ENCODE results near the gene COQ8A. TPM values are rescaled to one million over a fixed set of nuclear protein-coding genes. Genes with fewer than 3 reads are reported as not detected.

The COQ8A gene
- total RNA-seq, 3 donors from 2014 or later, result 25.4 to 31.3 (median 31.0) TPM

DNA sequence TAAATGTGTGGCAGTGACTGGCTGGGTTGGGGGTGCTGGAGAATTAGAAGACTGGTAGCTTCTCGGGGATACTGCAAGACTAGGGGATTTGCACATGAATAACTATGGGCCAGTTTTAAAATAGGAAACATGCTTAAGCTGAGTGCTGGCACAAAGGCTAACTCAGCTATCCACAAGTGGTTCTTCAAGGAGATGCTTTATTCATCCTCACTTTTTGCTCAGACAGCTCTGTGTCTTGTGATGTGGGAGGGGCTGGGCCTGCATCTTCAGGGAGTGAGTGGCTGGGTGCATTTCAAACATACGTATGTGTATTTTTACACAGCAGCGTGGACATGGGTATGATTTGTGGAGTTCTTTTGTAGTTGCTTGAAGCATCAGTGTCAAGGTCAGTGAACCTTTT, 2.3 kb downstream of the COQ8A start:
- ATAC-seq (no peak), DNase-seq (no peak)
- peaks cover 4% of the 10 kb centered on the region for H3K36me3 Mint-ChIP-seq (ENCODE audit: insufficient read depth)
- no peaks in the 10 kb centered on the region for H3K27me3 Mint-ChIP-seq (ENCODE audit: low read depth)
- H3K4me3 Mint-ChIP-seq, result no peak overlapping the region
- no peaks in the 10 kb centered on the region for H3K9me3 Mint-ChIP-seq
- peaks cover 57% of the 10 kb centered on the region for H3K4me1 Mint-ChIP-seq (ENCODE audit: low read depth)

DNA sequence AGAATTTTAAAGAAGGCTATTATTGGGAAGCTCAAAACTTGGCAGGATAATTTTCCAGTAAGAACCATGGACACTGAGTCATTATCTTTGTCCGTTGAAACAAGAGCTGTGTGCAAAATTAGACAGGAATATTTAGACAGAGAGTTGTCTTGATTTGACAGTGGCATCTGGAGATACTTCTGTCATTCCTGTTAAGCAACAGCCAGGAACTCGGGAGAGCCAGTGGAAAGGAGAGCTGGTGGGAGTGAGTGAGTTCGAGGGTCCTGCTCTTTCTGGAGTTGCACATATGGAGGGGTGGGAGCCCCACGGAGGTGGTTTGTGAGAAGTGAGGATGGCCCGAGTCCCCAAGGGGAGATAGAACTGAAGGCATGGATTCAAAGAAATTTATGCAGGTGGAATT, 3.1 kb downstream of the COQ8A start:
- H3K9me3 Mint-ChIP-seq, result peaks cover 2% of the 10 kb centered on the region
- H3K36me3 Mint-ChIP-seq (ENCODE audit: insufficient read depth), result peaks cover 4% of the 10 kb centered on the region
- no peaks in the 10 kb centered on the region for H3K27me3 Mint-ChIP-seq (ENCODE audit: low read depth)
- DNase-seq (no peak), ATAC-seq (no peak)
- H3K4me1 Mint-ChIP-seq (ENCODE audit: low read depth), result peaks cover 56% of the 10 kb centered on the region
- H3K4me3 Mint-ChIP-seq, result no peak overlapping the region

DNA sequence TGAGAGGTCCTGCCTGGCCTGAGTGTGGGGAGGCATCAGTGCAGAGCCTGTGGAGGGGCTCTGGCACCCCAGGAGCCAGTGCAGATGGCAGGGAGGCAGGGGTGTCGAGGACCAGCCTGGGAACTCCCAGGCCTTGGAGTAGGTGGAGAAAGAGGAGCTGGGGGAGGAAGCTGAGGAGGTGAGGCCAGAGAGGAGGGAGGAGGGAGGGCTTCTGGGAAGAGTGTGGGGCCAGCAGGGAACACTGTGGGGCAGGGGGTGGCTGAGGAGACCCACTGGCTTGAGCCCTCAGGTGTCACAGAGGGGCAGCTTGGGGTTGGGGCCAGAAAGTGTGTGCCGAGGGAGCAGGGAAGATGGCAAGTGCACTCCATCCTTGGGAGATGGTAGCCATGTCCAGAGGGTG, 3.8 kb downstream of the COQ8A start:
- ATAC-seq (no peak), DNase-seq (no peak)
- Mint-ChIP-seq H3K27me3 (ENCODE audit: low read depth) (no peaks in the 10 kb centered on the region), H3K9me3 (peaks cover 4% of the 10 kb centered on the region), H3K4me1 (ENCODE audit: low read depth) (peaks cover 53% of the 10 kb centered on the region), H3K36me3 (ENCODE audit: insufficient read depth) (peaks cover 6% of the 10 kb centered on the region), H3K4me3 (no peak overlapping the region)

DNA sequence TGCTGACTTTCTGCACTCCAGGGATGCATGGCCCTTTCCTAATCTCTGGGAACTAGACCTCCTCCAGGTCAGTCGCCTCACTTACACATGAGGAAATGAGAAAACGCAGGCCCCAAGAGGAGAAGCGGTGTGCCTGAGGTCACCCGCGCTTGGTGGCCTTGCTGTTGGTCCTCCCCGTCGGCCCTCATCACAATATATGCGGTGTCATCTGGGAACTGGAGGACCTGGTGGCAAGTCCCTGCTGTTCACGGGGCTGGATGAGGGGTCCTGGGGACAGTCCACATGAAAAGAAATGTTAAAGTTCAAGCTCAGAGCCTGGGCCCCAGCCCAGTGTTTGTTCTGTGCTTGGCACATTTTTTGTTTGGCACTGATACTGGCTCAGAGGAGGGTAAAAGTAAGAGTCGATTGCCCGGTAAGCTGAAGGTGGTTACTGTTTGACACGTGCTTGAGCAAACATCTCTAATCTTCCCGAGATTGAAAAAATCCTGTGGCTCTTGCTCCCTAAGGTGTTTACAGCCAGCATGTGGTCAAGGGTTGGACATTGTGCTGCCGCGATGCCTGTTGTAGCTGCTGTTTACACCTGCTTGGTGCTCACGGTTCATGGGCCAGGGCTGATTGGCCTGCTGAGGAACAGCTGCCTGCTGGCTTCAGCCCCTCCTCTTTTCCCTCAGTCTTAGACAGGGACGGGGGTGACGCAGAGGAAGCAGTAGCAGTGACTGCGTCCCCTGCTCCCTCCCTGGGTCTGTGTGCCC, 5.2 kb downstream of the COQ8A start:
- DNase-seq (no peak), ATAC-seq (no peak)
- H3K4me3 Mint-ChIP-seq, result no peak overlapping the region
- no peaks in the 10 kb centered on the region for H3K27me3 Mint-ChIP-seq (ENCODE audit: low read depth)
- H3K4me1 Mint-ChIP-seq (ENCODE audit: low read depth), result peaks cover 57% of the 10 kb centered on the region
- peaks cover 4% of the 10 kb centered on the region for H3K9me3 Mint-ChIP-seq
- H3K36me3 Mint-ChIP-seq (ENCODE audit: insufficient read depth), result peaks cover 10% of the 10 kb centered on the region

DNA sequence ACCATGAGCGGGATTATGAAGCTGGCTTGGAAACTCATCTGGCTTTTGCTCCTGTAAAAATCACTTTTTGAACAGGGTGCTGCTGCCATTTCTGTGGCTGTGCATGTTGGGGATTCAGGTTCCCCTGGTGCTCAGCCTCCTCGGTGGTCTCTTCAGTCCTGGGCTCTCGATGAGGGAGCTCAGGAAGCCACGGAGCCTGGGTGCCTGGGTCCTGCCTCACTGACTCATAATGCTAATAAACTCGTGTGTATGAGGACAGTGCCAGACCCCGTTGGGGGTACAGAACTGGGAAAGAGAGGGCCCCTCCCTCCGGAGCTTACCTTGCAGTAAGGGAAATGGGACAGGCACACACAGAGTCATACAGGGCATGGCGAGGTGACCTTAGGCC, 5.8 kb downstream of the COQ8A start:
- Mint-ChIP-seq H3K9me3 (peaks cover 4% of the 10 kb centered on the region), H3K36me3 (ENCODE audit: insufficient read depth) (peaks cover 10% of the 10 kb centered on the region), H3K4me3 (no peak overlapping the region), H3K4me1 (ENCODE audit: low read depth) (peaks cover 56% of the 10 kb centered on the region), H3K27me3 (ENCODE audit: low read depth) (no peaks in the 10 kb centered on the region)
- ATAC-seq (no peak), DNase-seq (no peak)

DNA sequence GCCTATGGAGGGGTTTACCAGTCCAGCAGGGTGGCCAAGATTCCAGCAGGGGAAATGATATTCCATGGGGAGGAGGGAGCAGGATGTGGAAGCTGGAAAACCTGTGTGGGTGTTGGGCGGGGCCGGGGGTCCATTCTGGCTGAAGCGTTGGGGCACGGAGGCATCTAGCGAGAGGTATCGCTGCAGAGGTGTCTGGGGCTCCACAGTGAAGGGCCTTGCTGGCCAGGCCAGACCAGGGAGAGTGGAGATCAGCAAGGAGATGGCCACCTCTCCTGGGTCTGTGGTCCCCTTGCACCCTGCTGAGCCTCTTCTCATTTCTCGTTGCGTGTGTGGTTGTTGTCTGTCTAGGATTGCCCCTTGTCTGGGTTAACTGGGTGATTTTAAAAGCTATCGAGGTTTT, 6.2 kb downstream of the COQ8A start:
- peaks cover 4% of the 10 kb centered on the region for H3K9me3 Mint-ChIP-seq
- H3K4me3 Mint-ChIP-seq, result no peak overlapping the region
- peaks cover 54% of the 10 kb centered on the region for H3K4me1 Mint-ChIP-seq (ENCODE audit: low read depth)
- H3K36me3 Mint-ChIP-seq (ENCODE audit: insufficient read depth), result peaks cover 10% of the 10 kb centered on the region
- H3K27me3 Mint-ChIP-seq (ENCODE audit: low read depth), result no peaks in the 10 kb centered on the region
- ATAC-seq, result no peak
- no peak for DNase-seq

DNA sequence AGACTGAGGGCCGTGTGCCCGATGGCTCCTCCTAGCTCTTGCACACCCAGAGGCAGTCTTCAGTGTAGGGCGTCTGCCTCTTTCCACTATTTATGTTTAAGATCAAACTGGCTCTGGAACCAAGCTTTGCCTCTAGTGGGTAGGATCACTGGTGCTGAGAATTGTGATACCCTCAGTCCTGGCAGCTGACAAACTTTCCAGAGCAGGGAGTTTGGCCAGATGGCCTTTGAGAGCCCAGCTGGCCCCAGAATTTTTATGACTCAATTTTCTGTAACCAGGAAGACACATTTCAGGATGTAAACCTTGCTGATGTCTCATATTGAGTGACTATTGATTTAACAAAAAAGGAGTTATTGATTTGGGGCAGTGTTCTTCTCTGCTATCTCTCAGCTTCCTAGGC, 6.7 kb downstream of the COQ8A start:
- Mint-ChIP-seq H3K9me3 (peaks cover 4% of the 10 kb centered on the region), H3K27me3 (ENCODE audit: low read depth) (no peaks in the 10 kb centered on the region), H3K36me3 (ENCODE audit: insufficient read depth) (peaks cover 10% of the 10 kb centered on the region), H3K4me3 (no peak overlapping the region), H3K4me1 (ENCODE audit: low read depth) (peaks cover 51% of the 10 kb centered on the region)
- no peak for DNase-seq
- no peak for ATAC-seq

DNA sequence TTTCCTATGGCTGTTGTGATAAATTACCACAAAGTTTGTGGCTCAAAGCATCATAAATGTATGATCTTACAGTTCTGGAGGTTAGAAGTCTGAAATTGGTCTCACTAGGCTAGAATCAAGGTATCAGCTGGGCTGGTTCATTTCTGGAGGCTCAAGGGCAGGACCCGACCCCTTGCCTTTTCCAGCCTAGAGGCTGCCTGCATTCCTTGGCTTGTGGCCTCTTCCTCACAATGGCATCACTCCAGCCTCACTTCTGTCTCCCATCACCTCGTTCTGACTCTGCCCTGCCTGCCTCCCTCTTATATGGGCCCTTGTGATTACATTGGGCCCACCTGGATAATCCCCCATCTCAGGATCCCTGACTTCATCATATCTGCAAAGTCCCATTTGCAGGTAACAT, 8.0 kb downstream of the COQ8A start:
- Mint-ChIP-seq H3K4me3 (no peak overlapping the region), H3K4me1 (ENCODE audit: low read depth) (peaks cover 40% of the 10 kb centered on the region)
- no peak for DNase-seq

DNA sequence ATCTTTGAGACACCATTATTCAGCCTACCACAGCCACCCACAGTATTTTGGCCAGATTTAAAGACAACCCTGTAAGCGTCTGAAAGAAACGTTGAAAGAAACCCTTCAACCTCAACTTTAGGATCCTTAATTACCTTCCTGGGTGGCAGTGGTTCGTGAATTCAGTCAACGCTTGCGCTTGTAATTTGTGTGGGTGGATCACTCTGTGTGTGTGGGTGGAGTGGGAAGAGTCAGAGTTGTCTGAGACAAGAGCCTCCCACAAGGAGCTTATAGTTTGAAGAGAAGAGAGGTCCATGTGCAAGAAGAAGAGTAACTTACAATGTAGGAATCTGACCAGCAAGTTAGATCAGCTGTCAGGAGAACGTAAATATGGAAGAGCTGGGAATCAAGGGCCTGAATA, 8.4 kb downstream of the COQ8A start:
- ATAC-seq (no peak), DNase-seq (no peak)
- H3K4me1 Mint-ChIP-seq (ENCODE audit: low read depth), result peaks cover 36% of the 10 kb centered on the region
- H3K9me3 Mint-ChIP-seq, result peaks cover 4% of the 10 kb centered on the region
- no peaks in the 10 kb centered on the region for H3K27me3 Mint-ChIP-seq (ENCODE audit: low read depth)
- peaks cover 9% of the 10 kb centered on the region for H3K36me3 Mint-ChIP-seq (ENCODE audit: insufficient read depth)
- H3K4me3 Mint-ChIP-seq, result no peak overlapping the region

More for the DNA sequence above, 8.0 kb downstream of the COQ8A start:
- peaks cover 9% of the 10 kb centered on the region for H3K36me3 Mint-ChIP-seq (ENCODE audit: insufficient read depth)
- ATAC-seq, result no peak
- H3K27me3 Mint-ChIP-seq (ENCODE audit: low read depth), result no peaks in the 10 kb centered on the region
- peaks cover 4% of the 10 kb centered on the region for H3K9me3 Mint-ChIP-seq

DNA sequence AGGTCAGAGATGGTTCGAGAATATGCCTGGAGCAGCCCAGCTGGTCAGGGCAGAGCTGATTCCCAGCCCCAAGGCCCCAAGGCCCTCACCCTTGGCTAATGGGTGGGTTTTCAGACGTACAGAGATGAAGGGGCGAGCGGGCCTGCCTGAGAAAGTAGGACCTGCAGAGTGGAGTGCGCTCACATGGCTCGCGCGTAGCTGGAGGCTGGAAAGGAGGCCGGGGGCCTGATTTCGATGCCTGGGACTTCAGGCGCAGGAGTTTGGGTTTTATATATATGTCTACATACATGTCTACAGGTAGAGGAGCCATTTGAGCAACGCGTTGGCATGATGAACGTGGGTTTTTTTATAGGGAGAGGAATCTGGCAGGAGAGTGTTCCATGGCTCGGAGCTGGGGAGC, 8.9 kb downstream of the COQ8A start:
- Mint-ChIP-seq H3K9me3 (peaks cover 4% of the 10 kb centered on the region), H3K27me3 (ENCODE audit: low read depth) (no peaks in the 10 kb centered on the region), H3K4me3 (no peak overlapping the region), H3K36me3 (ENCODE audit: insufficient read depth) (peaks cover 9% of the 10 kb centered on the region), H3K4me1 (ENCODE audit: low read depth) (peaks cover 32% of the 10 kb centered on the region)
- no peak for DNase-seq
- no peak for ATAC-seq

DNA sequence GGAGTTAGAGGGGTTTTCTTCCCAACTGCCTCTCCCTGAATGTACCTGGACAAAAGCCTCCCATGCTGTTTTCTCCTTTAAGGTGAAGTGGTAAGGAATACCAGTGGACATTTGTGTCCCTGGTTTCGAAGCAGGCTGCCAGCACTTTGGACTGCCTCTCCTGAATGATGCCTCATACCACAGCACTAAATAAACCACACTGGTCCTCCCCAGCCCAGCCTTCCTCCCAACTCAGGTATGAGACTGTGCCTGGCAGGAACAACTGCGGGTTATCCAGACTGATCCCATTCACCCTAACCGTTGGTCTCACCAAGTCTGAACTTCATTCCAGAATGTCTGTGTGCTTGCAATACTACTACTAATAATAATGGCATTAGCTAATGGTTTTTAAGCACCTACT, 9.3 kb downstream of the COQ8A start:
- Mint-ChIP-seq H3K27me3 (ENCODE audit: low read depth) (no peaks in the 10 kb centered on the region), H3K36me3 (ENCODE audit: insufficient read depth) (peaks cover 10% of the 10 kb centered on the region), H3K4me1 (ENCODE audit: low read depth) (peaks cover 28% of the 10 kb centered on the region), H3K4me3 (no peak overlapping the region), H3K9me3 (peaks cover 4% of the 10 kb centered on the region)
- no peak for ATAC-seq
- DNase-seq, result no peak

DNA sequence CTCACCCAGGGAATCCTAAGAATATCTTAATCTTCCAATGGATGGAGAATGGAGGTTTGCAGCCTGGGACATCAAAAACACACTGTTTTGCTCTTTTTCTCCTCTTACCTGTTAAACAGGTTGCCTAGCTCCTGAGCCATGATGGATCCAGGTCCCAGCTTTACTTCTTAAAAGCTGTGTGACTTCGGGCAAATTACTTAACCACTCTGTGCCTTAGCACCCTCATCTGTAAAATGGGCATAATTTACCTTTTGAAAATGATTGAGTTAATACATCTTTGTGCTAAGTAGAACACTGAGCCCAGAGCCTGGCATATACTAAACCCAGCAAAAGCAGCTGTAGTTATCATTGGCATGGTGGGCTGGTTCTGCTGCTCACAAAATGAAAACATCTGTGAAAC, 10.2 kb downstream of the COQ8A start:
- DNase-seq, result no peak
- Mint-ChIP-seq H3K4me3 (no peak overlapping the region), H3K36me3 (ENCODE audit: insufficient read depth) (peaks cover 14% of the 10 kb centered on the region), H3K9me3 (peaks cover 4% of the 10 kb centered on the region), H3K27me3 (ENCODE audit: low read depth) (no peaks in the 10 kb centered on the region), H3K4me1 (ENCODE audit: low read depth) (peaks cover 29% of the 10 kb centered on the region)
- ATAC-seq, result no peak

DNA sequence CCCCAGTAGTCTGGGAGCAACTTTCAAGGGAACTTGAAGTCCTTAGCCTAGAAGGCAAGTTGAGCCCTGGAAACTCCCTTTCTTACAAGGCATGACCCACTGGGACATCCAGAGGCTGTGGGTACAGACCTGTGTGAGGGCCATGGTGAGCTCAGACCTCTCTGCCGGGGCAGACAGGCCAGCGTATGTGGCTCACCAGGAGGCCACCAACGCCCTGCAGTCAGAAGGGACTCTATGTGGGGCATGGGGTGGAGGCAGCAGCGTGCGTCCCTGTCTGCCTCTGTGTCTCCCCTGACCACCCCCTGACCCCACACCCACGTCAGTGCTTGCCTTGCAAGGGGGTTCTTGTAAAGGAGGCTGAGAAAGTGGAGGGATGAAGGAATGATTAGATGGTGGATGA, 10.8 kb downstream of the COQ8A start:
- no peak for ATAC-seq
- Mint-ChIP-seq H3K27me3 (ENCODE audit: low read depth) (no peaks in the 10 kb centered on the region), H3K4me1 (ENCODE audit: low read depth) (peaks cover 29% of the 10 kb centered on the region)

DNA sequence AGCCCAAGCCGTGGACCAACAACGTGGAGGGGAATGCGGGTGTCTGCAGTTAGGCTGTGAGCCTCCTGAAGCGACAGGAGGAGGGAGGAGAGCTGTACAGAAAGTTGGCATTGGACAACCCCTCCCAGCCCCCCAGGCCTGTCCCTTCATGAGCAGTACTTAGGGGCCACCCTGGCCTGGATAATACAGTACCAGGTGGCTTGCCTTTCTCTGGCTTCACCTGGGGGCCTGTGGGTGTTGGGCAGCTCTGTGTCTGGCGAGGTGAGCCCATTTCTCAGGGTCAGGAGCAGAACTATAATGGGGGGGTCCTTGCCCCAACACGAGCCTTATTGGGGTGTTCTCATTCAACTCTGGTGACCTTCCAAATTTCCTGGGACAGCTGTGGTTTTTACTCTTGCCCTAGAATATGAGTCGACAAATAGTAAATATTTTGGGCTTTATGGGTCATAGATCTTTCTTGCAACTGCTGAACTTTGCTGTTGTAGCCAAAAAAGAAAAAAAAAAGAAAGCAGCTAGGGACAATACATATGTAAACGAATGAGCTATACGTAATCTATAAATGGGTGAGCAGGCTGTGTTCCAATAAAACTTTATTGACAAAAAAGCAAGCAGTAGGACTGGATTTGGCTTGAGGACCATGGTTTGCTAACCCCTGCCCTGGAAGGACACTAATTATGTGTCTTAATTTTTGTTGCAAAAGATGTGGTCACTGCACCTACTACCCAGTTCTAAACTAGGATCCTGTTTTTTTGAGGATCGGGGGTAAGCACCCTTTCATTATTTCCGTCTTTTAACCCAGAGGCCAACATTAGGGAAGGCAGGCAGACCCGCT, 11.4 kb downstream of the COQ8A start:
- DNase-seq, result no peak
- H3K4me1 Mint-ChIP-seq (ENCODE audit: low read depth), result peaks cover 23% of the 10 kb centered on the region
- no peak for ATAC-seq

More for the DNA sequence above, 10.8 kb downstream of the COQ8A start:
- H3K36me3 Mint-ChIP-seq (ENCODE audit: insufficient read depth), result peaks cover 14% of the 10 kb centered on the region
- H3K4me3 Mint-ChIP-seq, result no peak overlapping the region
- no peak for DNase-seq
- H3K9me3 Mint-ChIP-seq, result peaks cover 4% of the 10 kb centered on the region

DNA sequence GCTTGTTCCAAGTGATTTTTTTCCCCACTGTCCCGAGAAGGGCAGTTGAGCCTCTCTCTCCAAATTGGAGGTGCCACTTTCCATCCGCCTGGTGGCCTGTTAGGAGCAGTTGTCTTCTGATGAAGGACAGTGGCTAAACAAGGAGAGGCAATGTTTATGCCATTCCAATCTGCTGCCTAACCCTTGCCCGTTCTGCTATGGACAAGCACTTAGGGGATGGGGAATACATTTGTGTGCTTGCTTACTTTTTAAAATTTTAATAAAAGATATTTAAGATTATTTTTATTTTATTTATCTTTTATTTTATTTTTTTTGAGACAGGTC, 12.0 kb downstream of the COQ8A start:
- H3K4me3 Mint-ChIP-seq, result no peak overlapping the region
- peaks cover 4% of the 10 kb centered on the region for H3K9me3 Mint-ChIP-seq
- H3K27me3 Mint-ChIP-seq (ENCODE audit: low read depth), result no peaks in the 10 kb centered on the region

More for the DNA sequence above, 11.4 kb downstream of the COQ8A start:
- Mint-ChIP-seq H3K27me3 (ENCODE audit: low read depth) (no peaks in the 10 kb centered on the region), H3K36me3 (ENCODE audit: insufficient read depth) (peaks cover 12% of the 10 kb centered on the region), H3K4me3 (no peak overlapping the region), H3K9me3 (peaks cover 4% of the 10 kb centered on the region)

More for the DNA sequence above, 12.0 kb downstream of the COQ8A start:
- Mint-ChIP-seq H3K4me1 (ENCODE audit: low read depth) (peaks cover 20% of the 10 kb centered on the region), H3K36me3 (ENCODE audit: insufficient read depth) (peaks cover 12% of the 10 kb centered on the region)
- no peak for DNase-seq
- ATAC-seq, result no peak

Measured in activated T-cell treated with anti-CD3 and anti-CD28 coated beads, Interleukin-2, amount 50 U/mL, for 4 hours (primary cell).